Colonic mucosa (tissue), 4 donors: ENCODE results near the gene TNFRSF13B. TPM values are rescaled to one million over a fixed set of nuclear protein-coding genes. Genes with fewer than 3 reads are reported as not detected.
"Not testable (repeated sequence)": the region's sequence is repeated elsewhere in the genome, so short reads cannot be mapped to it uniquely, and the experiment has no call there.

Source experiments
- DNase-seq: peaks from one replicate; pipeline ENCODE4 v3.0.0-alpha.2; 2020
- H3K27ac ChIP-seq: fragments of 200-600 bp; one replicate; pipeline ENCODE4 v1.8.0; 2021
- H3K27me3 ChIP-seq: fragments of 200-600 bp; one replicate; pipeline ENCODE4 v1.8.0; 2021
- H3K36me3 ChIP-seq: fragments of 200-600 bp; one replicate; pipeline ENCODE4 v1.8.0; 2021
- H3K4me1 ChIP-seq: fragments of 200-600 bp; one replicate; pipeline ENCODE4 v1.8.0; 2021; ENCODE audit warnings: mild to moderate bottlenecking
- H3K4me3 ChIP-seq: fragments of 200-600 bp; one replicate; pipeline ENCODE4 v1.8.0; 2021
- H3K9ac ChIP-seq, 2 donors: one replicate each; pipeline ENCODE4 v1.7.0; 2013; ENCODE audit warnings: control low read depth in 2 of 2, low read depth in 2 of 2, low read length in 2 of 2
- H3K9me3 ChIP-seq: fragments of 200-600 bp; one replicate; pipeline ENCODE4 v1.8.0; 2021
- CTCF ChIP-seq: fragments of 200-600 bp; IDR thresholded peaks from one replicate; pipeline ENCODE4 v1.8.0; 2022; ENCODE audit warnings: antibody characterized with exemption, mild to moderate bottlenecking
- intact Hi-C: fragments of 100-400 bp; cut with DNase I; formaldehyde crosslinking; loops from one replicate; pipeline ENCODE4 v1.14.1; 2022
- total RNA-seq, 2 donors: library from RNA; stranded (reverse); fragmentation: NEBNext Ultra II Directional in 1 of 2; extraction: Animal tissue kit (Norgen Biotek cat#: 25700) in 1 of 2; gene quantifications; one replicate each; pipeline ENCODE4 v1.2.1, GENCODE V29; 2021
- donor health status: healthy.
- donor health status: DM: no; HTN: no; CAD: no.
- donor health status: DM: no; HTN: no; CAD: no.

Gene TNFRSF13B
- total RNA-seq, 2 donors from 2014 or later = 0.42 to 1.1 TPM

DNA sequence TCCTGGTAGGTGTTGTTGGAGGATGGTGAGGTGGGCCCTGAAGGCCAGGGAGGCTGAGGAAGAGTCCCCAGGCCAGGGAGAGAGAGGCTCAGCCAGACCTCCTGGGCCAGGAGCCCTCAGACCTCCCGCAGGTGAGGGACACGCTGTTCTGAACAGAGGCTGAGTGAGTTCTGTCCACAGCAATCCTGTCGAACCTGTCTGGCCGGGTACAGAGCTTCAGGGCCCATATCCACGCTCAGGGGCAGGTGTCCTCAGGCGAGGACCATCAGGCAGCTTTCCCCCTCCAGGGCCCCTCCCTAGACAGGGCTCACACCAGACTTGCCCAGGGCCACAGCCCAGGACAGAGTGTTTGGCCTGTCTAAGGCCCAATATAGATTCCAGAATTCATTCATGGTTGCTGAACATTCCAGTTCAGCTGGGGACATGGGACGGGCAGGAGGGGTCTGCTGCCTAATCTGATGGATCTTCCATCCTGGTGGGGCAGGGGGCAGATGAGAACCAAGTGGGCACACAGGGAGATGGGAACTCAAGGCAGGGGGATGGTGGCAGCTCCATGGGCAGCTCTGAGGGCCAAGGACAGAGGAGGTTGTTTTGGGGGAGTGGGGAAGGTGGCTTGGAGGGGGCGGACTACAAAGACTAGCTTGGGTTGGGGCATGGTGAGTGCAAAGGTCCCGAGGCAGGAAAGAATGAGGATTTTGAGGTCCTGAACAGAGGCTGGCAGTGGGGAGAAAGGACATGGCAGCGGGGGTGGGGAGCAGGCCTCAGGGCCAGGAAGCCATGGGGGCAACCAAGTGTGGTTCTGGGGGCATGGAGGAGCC is 46.9 kb upstream of the TNFRSF13B start:
- intact Hi-C loops = no loop called here
- H3K9me3 ChIP-seq = no peaks in the 10 kb centered on the region
- H3K27ac ChIP-seq = no peak overlapping the region
- no peak for TF ChIP-seq CTCF
- no peaks in the 10 kb centered on the region for H3K27me3 ChIP-seq
- DNase-seq = no peak
- H3K36me3 ChIP-seq = no peaks in the 10 kb centered on the region
- H3K4me1 ChIP-seq = no peaks in the 10 kb centered on the region
- H3K4me3 ChIP-seq = no peak overlapping the region
- no peak overlapping the region for H3K9ac ChIP-seq

GRCh38 chr17:17018021-17018441 is 46.1 kb upstream of the TNFRSF13B start:
- no peaks in the 10 kb centered on the region for H3K9me3 ChIP-seq
- H3K4me1 ChIP-seq = no peaks in the 10 kb centered on the region
- H3K4me3 ChIP-seq = no peak overlapping the region
- DNase-seq = no peak
- intact Hi-C loops = no loop called here
- H3K9ac ChIP-seq = no peak overlapping the region
- H3K27me3 ChIP-seq = no peaks in the 10 kb centered on the region
- H3K27ac ChIP-seq = no peak overlapping the region
- no peaks in the 10 kb centered on the region for H3K36me3 ChIP-seq
- no peak for TF ChIP-seq CTCF

GRCh38 chr17:17017343-17018014 is 45.6 kb upstream of the TNFRSF13B start:
- no peaks in the 10 kb centered on the region for H3K36me3 ChIP-seq
- H3K27me3 ChIP-seq = no peaks in the 10 kb centered on the region
- no peak overlapping the region for H3K9ac ChIP-seq
- intact Hi-C loops = no loop called here
- no peak overlapping the region for H3K4me3 ChIP-seq
- no peak overlapping the region for H3K27ac ChIP-seq
- no peak for DNase-seq
- no peaks in the 10 kb centered on the region for H3K4me1 ChIP-seq
- H3K9me3 ChIP-seq = no peaks in the 10 kb centered on the region
- TF ChIP-seq CTCF = no peak

DNA sequence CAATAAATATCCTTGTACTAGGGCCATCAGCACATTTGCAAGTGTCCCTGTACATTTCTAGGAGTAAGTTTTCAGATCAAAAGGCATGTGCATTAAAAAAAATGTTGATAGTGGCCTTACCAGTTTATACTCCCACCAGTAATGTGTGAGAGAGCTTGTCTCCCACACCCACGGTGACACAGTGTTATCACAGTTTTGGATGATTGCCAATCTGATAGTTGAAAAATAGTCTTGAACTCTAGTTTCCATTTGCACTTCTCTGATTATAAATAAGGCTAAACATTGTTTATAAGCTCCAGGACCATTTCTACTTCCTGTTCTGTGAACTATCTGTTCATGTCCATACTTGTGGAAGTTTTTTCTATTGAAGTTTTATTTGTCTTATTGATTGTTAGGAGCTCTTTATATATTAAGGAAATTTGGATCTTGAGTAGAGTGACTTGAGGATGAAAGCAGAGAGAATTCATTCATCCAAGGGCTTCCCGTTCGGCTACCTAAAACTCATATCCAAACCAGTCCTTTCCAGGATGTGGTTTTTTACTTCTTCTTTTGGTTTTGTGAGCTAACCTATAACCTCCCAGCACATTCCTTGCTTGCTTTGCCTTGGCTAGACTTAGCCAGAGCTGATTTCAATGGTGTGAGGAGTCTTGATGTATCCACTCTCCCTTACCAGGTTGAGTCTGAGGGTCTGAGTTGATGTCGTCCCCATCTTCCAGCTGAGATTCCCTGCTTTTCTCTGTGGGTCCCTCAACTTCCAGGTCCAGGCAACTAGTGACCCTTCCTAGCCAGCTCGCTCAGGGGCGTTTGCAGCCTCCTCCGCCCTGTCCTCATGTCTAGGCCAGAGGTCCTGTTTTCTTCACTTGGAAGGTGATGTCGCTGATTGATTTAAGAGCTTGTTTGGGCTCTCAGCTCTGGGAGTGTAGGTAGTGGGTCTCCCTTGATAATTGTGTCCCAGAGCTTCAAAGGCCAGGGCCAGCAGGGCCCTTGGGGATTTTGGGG is 44.6 kb upstream of the TNFRSF13B start:
- H3K9ac ChIP-seq, DNase-seq, H3K27ac ChIP-seq, H3K4me1 ChIP-seq, H3K36me3 ChIP-seq, intact Hi-C loops, H3K9me3 ChIP-seq, H3K27me3 ChIP-seq, H3K4me3 ChIP-seq: not testable (repeated sequence)

GRCh38 chr17:17015230-17015629 is 43.3 kb upstream of the TNFRSF13B start:
- TF ChIP-seq CTCF = no peak
- H3K27me3 ChIP-seq = no peaks in the 10 kb centered on the region
- no peak overlapping the region for H3K4me3 ChIP-seq
- no peaks in the 10 kb centered on the region for H3K9me3 ChIP-seq
- DNase-seq = no peak
- H3K9ac ChIP-seq = no peak overlapping the region
- no peaks in the 10 kb centered on the region for H3K4me1 ChIP-seq
- H3K27ac ChIP-seq = no peak overlapping the region
- intact Hi-C loops = no loop called here
- no peaks in the 10 kb centered on the region for H3K36me3 ChIP-seq

- H3K27me3 ChIP-seq, H3K4me3 ChIP-seq, H3K9ac ChIP-seq, H3K27ac ChIP-seq, H3K9me3 ChIP-seq, DNase-seq, intact Hi-C loops, H3K4me1 ChIP-seq, H3K36me3 ChIP-seq: not testable (repeated sequence)
Measured at GRCh38 chr17:17014748-17015124, 42.8 kb upstream of the TNFRSF13B start.

- H3K27ac ChIP-seq, H3K27me3 ChIP-seq, H3K4me1 ChIP-seq, DNase-seq, intact Hi-C loops, H3K36me3 ChIP-seq, H3K9ac ChIP-seq, H3K4me3 ChIP-seq, H3K9me3 ChIP-seq: not testable (repeated sequence)
Measured at GRCh38 chr17:17013828-17014747, 42.2 kb upstream of the TNFRSF13B start.
